ENCODE data around the gene VEZF1.
A peak's percentile ranks its signal among the peaks of the same experiment; 100 is the strongest.
"Not testable (repeated sequence)": the region's sequence is repeated elsewhere in the genome, so short reads cannot be mapped to it uniquely, and the experiment has no call there.

VEZF1 gene

GRCh38 chr17:57972151-57972550, 15.9 kb downstream of the VEZF1 start:
- DNase-seq: no peak

GRCh38 chr17:57971572-57971971, 16.5 kb downstream of the VEZF1 start:
- no peak for DNase-seq

- DNase-seq: no peak
Measured at GRCh38 chr17:57970710-57971109, 17.3 kb downstream of the VEZF1 start.

GRCh38 chr17:57968456-57968855, 19.6 kb downstream of the VEZF1 start:
- no peak for DNase-seq

- DNase-seq: no peak
Measured at GRCh38 chr17:57966875-57967274, 21.2 kb downstream of the VEZF1 start.

GRCh38 chr17:57966246-57966645, 21.8 kb downstream of the VEZF1 start:
- DNase-seq: no peak

GRCh38 chr17:57965521-57966160, 22.4 kb downstream of the VEZF1 start:
- no peak for DNase-seq

- no peak for DNase-seq
Measured at GRCh38 chr17:57963149-57963511, 24.9 kb downstream of the VEZF1 start.

GRCh38 chr17:57962279-57963148, 25.5 kb downstream of the VEZF1 start:
- no peak for DNase-seq

GRCh38 chr17:57959929-57960328, 28.1 kb downstream of the VEZF1 start:
- DNase-seq: no peak

- not testable (repeated sequence) for DNase-seq
Measured at GRCh38 chr17:57958391-57958790, 29.7 kb downstream of the VEZF1 start.

GRCh38 chr17:57957886-57958285, 30.2 kb downstream of the VEZF1 start:
- DNase-seq: no peak

GRCh38 chr17:57957120-57957850, 30.8 kb downstream of the VEZF1 start:
- DNase-seq: no peak

- no peak for DNase-seq
Measured at GRCh38 chr17:57956291-57957119, 31.5 kb downstream of the VEZF1 start.

GRCh38 chr17:57955183-57955931, 32.7 kb downstream of the VEZF1 start, which contains the start of gene CUEDC1:
TSS of gene CUEDC1 (minus strand) at chr17:57955412. CDS start at chr17:57885564, 69,848 bp downstream.
- no peak for DNase-seq

GRCh38 chr17:57954397-57955182, 33.5 kb downstream of the VEZF1 start:
- peak; percentile 22 for DNase-seq

GRCh38 chr17:57953705-57954396, 34.2 kb downstream of the VEZF1 start:
- no peak for DNase-seq

- no peak for DNase-seq
Measured at GRCh38 chr17:57953219-57953618, 34.8 kb downstream of the VEZF1 start.

- DNase-seq: no peak
Measured at GRCh38 chr17:57949649-57950048, 38.4 kb downstream of the VEZF1 start.
